T-helper 1 cell treated with Interleukin-12 subunit alpha and Interleukin-12 subunit beta and Interleukin-4 antibody, amounts not matched to agents 30 μg/mL and 1 μg/mL, for 36 hours (primary cell): ENCODE results near the gene PARD3.
"Not testable (repeated sequence)": the region's sequence is repeated elsewhere in the genome, so short reads cannot be mapped to it uniquely, and the experiment has no call there.

Experiments used
- H3K27ac Mint-ChIP-seq: one replicate; pipeline ENCODE4 v1.8.0; 2021; ENCODE audit warnings: mild to moderate bottlenecking, mixed read lengths
- H3K27me3 Mint-ChIP-seq: one replicate; pipeline ENCODE4 v1.8.0; 2021; ENCODE audit warnings: low read depth, mixed read lengths
- H3K36me3 Mint-ChIP-seq: one replicate; pipeline ENCODE4 v1.8.0; 2021; ENCODE audit warnings: low read depth, mixed read lengths
- H3K4me1 Mint-ChIP-seq: one replicate; pipeline ENCODE4 v1.8.0; 2021; ENCODE audit warnings: low read depth, mixed read lengths
- H3K4me3 Mint-ChIP-seq: one replicate; pipeline ENCODE4 v1.8.0; 2021; ENCODE audit warnings: mild to moderate bottlenecking, moderate library complexity, mixed read lengths
- H3K9me3 Mint-ChIP-seq: one replicate; pipeline ENCODE4 v1.8.0; 2021; ENCODE audit warnings: mixed read lengths

Gene PARD3

GRCh38 chr10:34705563-34705962 lies 109.5 kb downstream of the PARD3 start:
- no peaks in the 10 kb centered on the region for H3K36me3 Mint-ChIP-seq
- H3K27me3 Mint-ChIP-seq = peaks cover 5% of the 10 kb centered on the region
- H3K9me3 Mint-ChIP-seq = no peaks in the 10 kb centered on the region
- peaks cover 2% of the 10 kb centered on the region for H3K4me1 Mint-ChIP-seq
- H3K4me3 Mint-ChIP-seq = no peak overlapping the region
- no peak overlapping the region for H3K27ac Mint-ChIP-seq

- H3K27ac Mint-ChIP-seq = no peak overlapping the region
- peaks cover 5% of the 10 kb centered on the region for H3K27me3 Mint-ChIP-seq
- peaks cover 2% of the 10 kb centered on the region for H3K4me1 Mint-ChIP-seq
- no peaks in the 10 kb centered on the region for H3K9me3 Mint-ChIP-seq
- no peaks in the 10 kb centered on the region for H3K36me3 Mint-ChIP-seq
- no peak overlapping the region for H3K4me3 Mint-ChIP-seq
These were observed 110.4 kb downstream of the PARD3 start for GRCh38 chr10:34704526-34705184.

- no peaks in the 10 kb centered on the region for H3K36me3 Mint-ChIP-seq
- peaks cover 2% of the 10 kb centered on the region for H3K4me1 Mint-ChIP-seq
- H3K9me3 Mint-ChIP-seq = no peaks in the 10 kb centered on the region
- no peak overlapping the region for H3K4me3 Mint-ChIP-seq
- H3K27ac Mint-ChIP-seq = no peak overlapping the region
- peaks cover 5% of the 10 kb centered on the region for H3K27me3 Mint-ChIP-seq
These were observed 112.1 kb downstream of the PARD3 start for GRCh38 chr10:34702982-34703381.

GRCh38 chr10:34702093-34702937 lies 112.8 kb downstream of the PARD3 start:
- Mint-ChIP-seq H3K27ac (no peak overlapping the region), H3K36me3 (no peaks in the 10 kb centered on the region), H3K27me3 (peaks cover 5% of the 10 kb centered on the region), H3K9me3 (no peaks in the 10 kb centered on the region), H3K4me3 (no peak overlapping the region), H3K4me1 (peaks cover 2% of the 10 kb centered on the region)

GRCh38 chr10:34701194-34701593 lies 113.9 kb downstream of the PARD3 start:
- Mint-ChIP-seq H3K27ac (no peak overlapping the region), H3K9me3 (no peaks in the 10 kb centered on the region), H3K36me3 (no peaks in the 10 kb centered on the region), H3K4me3 (no peak overlapping the region), H3K4me1 (peaks cover 6% of the 10 kb centered on the region), H3K27me3 (peaks cover 5% of the 10 kb centered on the region)

- H3K9me3 Mint-ChIP-seq, H3K4me1 Mint-ChIP-seq: not testable (repeated sequence)
These were observed 114.3 kb downstream of the PARD3 start for GRCh38 chr10:34700752-34701151.

GRCh38 chr10:34699904-34700517 lies 115.1 kb downstream of the PARD3 start:
- H3K27ac Mint-ChIP-seq = no peak overlapping the region
- no peaks in the 10 kb centered on the region for H3K9me3 Mint-ChIP-seq
- peaks cover 4% of the 10 kb centered on the region for H3K4me1 Mint-ChIP-seq
- no peak overlapping the region for H3K4me3 Mint-ChIP-seq
- peaks cover 5% of the 10 kb centered on the region for H3K27me3 Mint-ChIP-seq
- H3K36me3 Mint-ChIP-seq = no peaks in the 10 kb centered on the region

More at GRCh38 chr10:34700752-34701151, 114.3 kb downstream of the PARD3 start:
- not testable (repeated sequence) for H3K27ac Mint-ChIP-seq, H3K27me3 Mint-ChIP-seq, H3K36me3 Mint-ChIP-seq, H3K4me3 Mint-ChIP-seq

- no peaks in the 10 kb centered on the region for H3K9me3 Mint-ChIP-seq
- no peak overlapping the region for H3K4me3 Mint-ChIP-seq
- no peak overlapping the region for H3K27ac Mint-ChIP-seq
- peaks cover 4% of the 10 kb centered on the region for H3K4me1 Mint-ChIP-seq
- H3K36me3 Mint-ChIP-seq = no peaks in the 10 kb centered on the region
- peaks cover 3% of the 10 kb centered on the region for H3K27me3 Mint-ChIP-seq
These were observed 116.1 kb downstream of the PARD3 start for GRCh38 chr10:34698979-34699378.

GRCh38 chr10:34698248-34698831 lies 116.8 kb downstream of the PARD3 start:
- H3K36me3 Mint-ChIP-seq = no peaks in the 10 kb centered on the region

GRCh38 chr10:34697351-34698247 lies 117.5 kb downstream of the PARD3 start:
- no peaks in the 10 kb centered on the region for H3K36me3 Mint-ChIP-seq
- H3K27me3 Mint-ChIP-seq = no peaks in the 10 kb centered on the region
- H3K4me3 Mint-ChIP-seq = no peak overlapping the region
- no peaks in the 10 kb centered on the region for H3K9me3 Mint-ChIP-seq
- H3K27ac Mint-ChIP-seq = no peak overlapping the region
- H3K4me1 Mint-ChIP-seq = peaks cover 4% of the 10 kb centered on the region

More at GRCh38 chr10:34698248-34698831, 116.8 kb downstream of the PARD3 start:
- Mint-ChIP-seq H3K9me3 (no peaks in the 10 kb centered on the region), H3K27me3 (no peaks in the 10 kb centered on the region), H3K27ac (no peak overlapping the region), H3K4me3 (no peak overlapping the region), H3K4me1 (peaks cover 4% of the 10 kb centered on the region)

- peaks cover 4% of the 10 kb centered on the region for H3K4me1 Mint-ChIP-seq
- H3K27me3 Mint-ChIP-seq = no peaks in the 10 kb centered on the region
- no peaks in the 10 kb centered on the region for H3K36me3 Mint-ChIP-seq
- no peak overlapping the region for H3K4me3 Mint-ChIP-seq
- no peaks in the 10 kb centered on the region for H3K9me3 Mint-ChIP-seq
- no peak overlapping the region for H3K27ac Mint-ChIP-seq
These were observed 118.7 kb downstream of the PARD3 start for GRCh38 chr10:34696423-34696822.

- no peaks in the 10 kb centered on the region for H3K36me3 Mint-ChIP-seq
- H3K4me1 Mint-ChIP-seq = no peaks in the 10 kb centered on the region
- H3K9me3 Mint-ChIP-seq = no peaks in the 10 kb centered on the region
- H3K4me3 Mint-ChIP-seq = no peak overlapping the region
- no peaks in the 10 kb centered on the region for H3K27me3 Mint-ChIP-seq
- no peak overlapping the region for H3K27ac Mint-ChIP-seq
These were observed 124.6 kb downstream of the PARD3 start for GRCh38 chr10:34690383-34691049.

- Mint-ChIP-seq H3K4me3 (no peak overlapping the region), H3K27ac (no peak overlapping the region), H3K9me3 (no peaks in the 10 kb centered on the region), H3K36me3 (no peaks in the 10 kb centered on the region), H3K4me1 (no peaks in the 10 kb centered on the region), H3K27me3 (no peaks in the 10 kb centered on the region)
These were observed 126.0 kb downstream of the PARD3 start for GRCh38 chr10:34689053-34689452.
